Spleen (tissue), 7 donors: ENCODE results near the gene UBE2N.

Source experiments
- CTCF ChIP-seq, 11 experiments: fragments of 200-600 bp in 7 of 11; fragments of 450-650 bp in 4 of 11; sonication (generic) in 4 of 11; IDR thresholded peaks in 8 of 11; conservative IDR thresholded peaks in 3 of 11; 1 replicate in 7 of 11; 2 replicates in 4 of 11; pipeline versions ENCODE4 v1.4.0 to v1.8.0; 2016 to 2021; ENCODE audit warnings: antibody characterized with exemption in 11 of 11, inconsistent platforms in 4 of 11, mild to moderate bottlenecking in 1 of 11
- POLR2AphosphoS5 ChIP-seq, 3 donors: sonication (generic); formaldehyde crosslinking; IDR thresholded peaks; one replicate each; pipeline ENCODE4 v1.5.1; 2017; ENCODE audit warnings: antibody characterized with exemption in 3 of 3
- donor health status: DM: no; HTN: no; CAD: no; lungs with moderate emphysema.
- donor health status: DM: no; HTN: no; CAD: no.
- donor health status: DM: no; HTN: no; CAD: no.

GRCh38 chr12:93365616-93366405, 75.9 kb downstream of the UBE2N start:
- TF ChIP-seq CTCF (IDR thresholded peaks at IDR 0.05 in 8 of 11, conservative IDR thresholded peaks at IDR 0.05 in 3 of 11), result no peak
- TF ChIP-seq POLR2AphosphoS5 (IDR thresholded peaks at IDR 0.05), result no peak
